Measurements from ENCODE around the gene ACVR2B.

- TF ChIP-seq CTCF (IDR thresholded peaks at IDR 0.05; ENCODE audit: poor library complexity) = no peak
- no peak for TF ChIP-seq EZH2phosphoT487 (IDR thresholded peaks at IDR 0.05; ENCODE audit: low read depth, severe bottlenecking, unreplicated experiment)
Observed at GRCh38 chr3:38534180-38534579, 80.5 kb downstream of the ACVR2B start.

All from hepatocyte (in vitro differentiated cells).